ENCODE results near the gene SULT1C4.

The SULT1C4 gene

GRCh38 chr2:108370080-108370479 is 7.7 kb upstream of the SULT1C4 start:
- no peak for DNase-seq (ENCODE audit: low read depth)

- DNase-seq (ENCODE audit: low read depth), result no peak
Observed at GRCh38 chr2:108376774-108377173, 980 bp upstream of the SULT1C4 start.

- no peak for DNase-seq (ENCODE audit: low read depth)
Observed at GRCh38 chr2:108377401-108377800, 353 bp upstream of the SULT1C4 start.

DNA sequence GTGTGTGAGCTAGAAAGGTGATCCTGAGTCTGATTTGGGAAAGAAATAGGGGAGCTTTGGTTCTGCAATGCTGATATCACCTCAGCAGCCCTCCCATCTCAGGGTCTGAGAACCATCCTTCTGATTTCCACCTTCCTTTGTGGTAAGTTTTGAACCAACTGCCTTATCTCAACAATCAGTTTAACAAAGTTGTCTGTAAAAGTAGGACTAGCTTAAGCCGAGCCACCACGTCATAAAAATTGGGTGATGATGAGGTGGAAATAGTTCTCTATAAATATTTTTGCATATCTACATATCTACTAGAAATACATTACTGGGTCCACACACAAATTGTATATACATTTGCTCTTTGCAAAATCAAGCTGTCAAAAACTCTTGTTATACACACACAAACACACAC is 1.1 kb downstream of the SULT1C4 start:
- no peak for DNase-seq (ENCODE audit: low read depth)

- no peak for DNase-seq (ENCODE audit: low read depth)
Observed at GRCh38 chr2:108382196-108382595, 4.4 kb downstream of the SULT1C4 start.

DNA sequence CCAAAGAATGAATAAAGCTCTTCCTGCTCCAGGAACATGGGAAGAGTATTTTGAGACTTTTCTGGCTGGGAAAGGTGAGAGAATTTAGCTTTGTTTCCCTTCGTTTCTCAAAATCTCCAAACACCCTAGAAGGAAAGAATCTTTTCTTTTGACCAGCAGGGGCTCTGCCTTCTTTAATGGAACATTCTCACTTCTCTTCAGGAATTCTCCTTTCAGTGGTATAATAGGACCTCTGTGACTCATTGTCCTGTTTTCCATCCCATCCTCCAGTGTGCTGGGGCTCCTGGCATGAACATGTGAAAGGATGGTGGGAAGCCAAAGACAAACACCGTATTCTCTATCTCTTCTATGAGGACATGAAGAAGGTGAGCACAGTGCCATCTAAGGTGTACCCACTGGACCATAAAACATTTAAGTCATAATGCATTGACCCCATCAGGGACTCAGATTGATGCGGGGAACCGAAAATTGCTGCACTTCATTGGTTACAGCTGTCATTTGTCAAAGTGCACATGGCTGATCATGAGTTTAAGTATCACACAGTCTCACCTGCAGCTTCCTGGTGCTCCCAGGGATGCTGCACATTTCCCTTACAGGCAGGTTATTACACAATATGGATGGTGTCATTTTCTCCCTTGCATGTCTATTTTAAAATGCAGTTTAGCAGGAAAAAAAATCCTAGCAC is 5.5 kb downstream of the SULT1C4 start:
- no peak for DNase-seq (ENCODE audit: low read depth)

- no peak for DNase-seq (ENCODE audit: low read depth)
Observed at GRCh38 chr2:108384662-108385393, 7.1 kb downstream of the SULT1C4 start.

- DNase-seq (ENCODE audit: low read depth), result no peak
Observed at GRCh38 chr2:108385411-108386071, 7.8 kb downstream of the SULT1C4 start.

- DNase-seq (ENCODE audit: low read depth), result no peak
Observed at GRCh38 chr2:108388045-108388444, 10.3 kb downstream of the SULT1C4 start.

DNA sequence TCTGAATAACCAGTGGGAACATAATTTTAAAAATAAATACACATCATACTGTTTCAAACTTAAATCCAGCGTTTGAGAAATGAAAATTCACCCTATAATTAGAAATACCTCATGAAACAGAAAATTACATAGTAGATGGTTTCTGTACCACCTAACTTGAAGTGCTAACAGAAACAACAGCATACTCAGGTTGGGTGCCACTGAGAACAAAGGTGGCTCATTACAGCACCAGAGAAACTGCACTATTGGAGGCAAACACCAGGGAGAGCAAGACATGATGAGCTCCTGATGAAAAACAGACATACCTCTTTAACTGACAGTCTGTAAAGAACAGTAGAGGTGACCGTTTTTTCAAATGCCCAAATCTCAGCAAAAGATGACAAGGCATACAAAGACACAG is 12.6 kb downstream of the SULT1C4 start:
- DNase-seq (ENCODE audit: low read depth), result no peak

DNA sequence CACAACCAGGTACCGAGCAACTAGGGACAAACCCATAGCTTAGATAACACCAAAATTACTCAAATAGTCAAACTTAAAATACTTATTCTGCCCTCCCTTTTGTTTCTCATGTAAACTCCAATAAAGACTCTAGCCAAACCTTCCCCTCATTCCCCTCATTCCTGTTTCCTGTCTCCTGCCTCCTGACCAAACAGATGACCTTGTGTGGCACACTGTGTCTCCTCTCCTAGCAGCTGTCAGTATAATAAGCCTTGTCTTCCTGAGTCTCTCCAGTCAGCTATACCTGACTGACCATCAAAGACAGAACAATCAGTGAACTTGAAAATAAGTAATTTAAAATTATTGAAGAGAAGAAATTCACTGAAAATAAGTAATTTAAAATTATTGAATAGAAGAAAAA is 14.3 kb downstream of the SULT1C4 start:
- DNase-seq (ENCODE audit: low read depth), result no peak

DNA sequence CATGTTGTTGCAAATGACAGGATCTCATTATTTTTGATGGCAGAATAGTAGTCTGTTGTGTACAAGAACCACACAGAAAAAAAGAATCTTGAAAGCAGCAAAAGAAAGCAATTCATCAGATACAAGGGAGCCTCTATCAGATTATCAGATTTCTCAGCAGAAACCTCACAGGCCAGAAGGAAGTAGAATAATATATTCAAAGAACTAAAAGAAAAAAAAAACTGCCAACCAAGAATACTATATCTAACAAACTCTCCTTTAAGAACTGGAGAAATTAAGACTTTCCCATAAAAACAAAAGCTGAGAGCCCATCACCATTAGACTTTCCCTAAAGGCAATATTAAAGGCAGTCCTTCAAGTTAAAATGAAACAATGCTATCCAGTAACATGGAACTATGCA is 15.4 kb downstream of the SULT1C4 start:
- no peak for DNase-seq (ENCODE audit: low read depth)

- DNase-seq (ENCODE audit: low read depth), result no peak
Observed at GRCh38 chr2:108395155-108395554, 17.4 kb downstream of the SULT1C4 start.

DNA sequence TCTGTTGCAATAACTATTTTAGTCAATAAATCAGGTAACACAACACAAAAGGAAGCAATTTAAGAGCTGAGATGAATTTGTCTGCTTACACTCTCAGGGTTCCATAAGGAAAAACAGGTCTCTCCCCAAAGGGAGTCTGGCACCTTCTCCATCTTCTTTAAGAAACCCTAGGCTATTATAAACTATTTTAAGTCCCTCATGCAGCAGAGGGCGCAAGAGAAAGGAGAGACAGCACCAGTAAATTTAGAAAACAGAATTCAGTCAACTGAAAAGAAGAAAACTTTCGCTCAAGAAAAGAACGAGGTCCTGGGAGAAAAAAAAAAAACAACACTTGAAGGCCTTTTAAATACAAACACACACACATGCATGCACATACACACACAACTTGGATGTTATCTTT is 19.1 kb downstream of the SULT1C4 start:
- no peak for DNase-seq (ENCODE audit: low read depth)

DNA sequence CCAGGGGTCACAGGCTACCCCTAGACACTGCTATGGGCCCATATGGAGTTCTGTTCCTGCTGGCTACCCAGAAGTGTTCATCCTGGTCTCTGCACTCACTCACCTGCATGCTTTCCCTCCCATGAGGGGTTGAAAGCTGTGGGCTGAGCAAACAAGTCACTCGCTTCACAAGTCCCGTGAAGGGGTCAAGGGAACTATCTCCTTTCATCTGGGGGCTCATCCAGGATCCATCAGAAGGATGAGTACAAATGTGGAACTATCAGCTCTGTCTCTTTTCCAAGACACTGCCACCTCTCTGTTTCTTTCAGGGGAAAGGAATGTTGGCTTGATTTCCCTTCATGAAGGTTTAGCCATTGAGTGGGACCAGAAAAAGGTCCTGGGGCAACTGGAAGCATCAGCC is 21.7 kb downstream of the SULT1C4 start:
- no peak for DNase-seq (ENCODE audit: low read depth)

DNA sequence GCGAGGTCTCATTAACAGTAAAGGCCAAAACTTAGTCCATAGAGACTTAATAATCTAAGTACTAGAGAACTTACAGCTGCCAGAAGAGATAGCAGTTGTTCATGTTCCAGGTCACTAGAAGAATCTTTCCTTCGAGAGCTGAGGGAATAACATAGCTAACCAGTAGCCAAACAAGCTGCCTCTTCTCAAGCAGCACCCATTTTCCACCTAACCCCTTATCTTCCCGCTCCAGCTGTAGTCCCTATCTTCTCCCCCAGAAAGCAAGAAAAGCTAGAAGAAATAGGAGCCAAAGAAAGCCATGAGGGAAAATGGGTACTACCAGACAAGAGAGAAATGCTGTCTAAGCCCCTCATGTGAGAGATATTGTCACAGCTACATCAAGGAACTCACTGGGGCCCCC is 24.0 kb downstream of the SULT1C4 start:
- DNase-seq (ENCODE audit: low read depth), result no peak

DNA sequence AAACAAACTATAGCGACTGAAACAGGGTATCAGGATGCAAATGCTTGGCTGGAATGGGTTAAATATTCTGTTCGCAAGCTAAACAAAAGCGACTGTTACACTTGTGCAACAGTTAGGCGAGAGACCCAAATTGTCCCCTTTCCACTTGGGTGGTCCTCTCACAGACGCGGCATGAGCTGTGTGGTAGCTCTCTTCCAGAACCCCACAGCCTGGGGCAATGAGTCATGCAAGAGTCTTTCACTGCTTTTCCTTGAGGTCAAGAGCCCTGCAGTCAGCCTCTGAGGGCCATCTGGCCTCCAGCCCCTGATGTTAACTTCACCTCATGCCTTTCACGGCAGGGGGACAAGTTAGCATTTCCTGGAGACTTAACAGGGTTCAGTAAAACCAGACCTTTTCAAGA is 25.7 kb downstream of the SULT1C4 start:
- DNase-seq (ENCODE audit: low read depth), result no peak

GRCh38 chr2:108404784-108405397 is 27.1 kb downstream of the SULT1C4 start:
- DNase-seq (ENCODE audit: low read depth), result no peak

GRCh38 chr2:108407864-108408729 is 30.3 kb downstream of the SULT1C4 start:
- no peak for DNase-seq (ENCODE audit: low read depth)

- DNase-seq (ENCODE audit: low read depth), result no peak
Observed at GRCh38 chr2:108409768-108410167, 32.0 kb downstream of the SULT1C4 start.

DNA sequence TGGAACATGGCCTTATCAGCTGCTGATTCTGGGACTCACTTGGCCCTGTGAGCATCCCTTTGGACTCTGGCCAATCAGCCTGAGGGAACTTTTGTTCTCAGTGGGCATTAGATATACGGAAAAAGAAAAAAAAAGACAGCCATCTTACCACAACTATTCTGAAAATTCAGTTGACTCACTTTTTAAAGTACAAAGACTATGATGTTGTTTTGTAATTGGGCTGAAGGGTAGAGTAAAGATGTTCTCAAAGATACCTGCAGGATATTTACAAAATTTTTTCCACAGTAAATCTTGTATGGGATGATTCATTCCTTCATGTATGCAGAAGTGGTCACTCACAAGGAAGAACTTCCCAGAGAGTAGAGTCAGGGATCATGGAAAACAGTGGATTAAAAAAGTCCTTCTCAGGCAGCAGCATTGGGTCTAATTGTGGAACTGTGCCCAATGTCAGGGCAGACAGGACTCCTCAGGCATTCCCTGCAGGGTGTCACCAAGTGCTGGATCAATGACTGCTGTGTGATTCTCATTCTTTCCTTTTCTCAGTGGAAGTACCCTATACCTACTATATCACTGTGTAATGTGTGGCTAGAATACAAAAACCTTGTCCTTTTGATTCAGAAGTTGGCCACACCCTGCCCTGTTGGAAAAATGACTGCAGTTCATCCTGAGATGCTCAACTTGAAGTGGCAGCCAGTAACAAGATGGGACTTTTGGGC is 35.4 kb downstream of the SULT1C4 start:
- no peak for DNase-seq (ENCODE audit: low read depth)

Measured in stimulated activated CD8-positive, alpha-beta memory T cell treated with anti-CD3 and anti-CD28 coated beads, Interleukin-12 subunit alpha, Interleukin-12 subunit beta, amount 100 ng/mL, for 4 hours (primary cell).